Kidney epithelial cell (primary cell): ENCODE measurements around the gene ATXN7L1. TPM values are rescaled to one million over a fixed set of nuclear protein-coding genes. Genes with fewer than 3 reads are reported as not detected.

Experiments
- DNase-seq: peaks from one replicate; pipeline ENCODE4 v3.0.0-alpha.2; 2010; ENCODE audit warnings: low read depth
- H3K27me3 ChIP-seq: 2 replicates; pipeline ENCODE4 v1.6.0; 2011; ENCODE audit warnings: low read length; ENCODE audit not compliant: control insufficient read depth, insufficient read depth
- H3K36me3 ChIP-seq: 2 replicates; pipeline ENCODE4 v1.5.1; 2011; ENCODE audit warnings: low read length; ENCODE audit not compliant: control insufficient read depth, insufficient read depth
- H3K4me3 ChIP-seq: 2 replicates; pipeline ENCODE4 v1.5.1; 2011; ENCODE audit warnings: low read depth, mild to moderate bottlenecking, control low read depth, low read length
- total RNA-seq: library from RNA; depleted of rRNA; stranded (reverse); fragments of >200 nt; gene quantifications from 2 replicates; pipeline ENCODE4 v1.2.3, GENCODE V29; 2015
- TF ChIP-seq, protein P1 (sequence below): IDR thresholded peaks from 2 replicates; pipeline ENCODE4 v1.5.1; 2011; ENCODE audit warnings: mild to moderate bottlenecking, moderate library complexity, low read length, control low read depth, inconsistent platforms; ENCODE audit not compliant: insufficient read depth, poor library complexity, severe bottlenecking

Gene ATXN7L1
- total RNA-seq, 1 donor from 2014 or later, result 2.4 TPM

DNA sequence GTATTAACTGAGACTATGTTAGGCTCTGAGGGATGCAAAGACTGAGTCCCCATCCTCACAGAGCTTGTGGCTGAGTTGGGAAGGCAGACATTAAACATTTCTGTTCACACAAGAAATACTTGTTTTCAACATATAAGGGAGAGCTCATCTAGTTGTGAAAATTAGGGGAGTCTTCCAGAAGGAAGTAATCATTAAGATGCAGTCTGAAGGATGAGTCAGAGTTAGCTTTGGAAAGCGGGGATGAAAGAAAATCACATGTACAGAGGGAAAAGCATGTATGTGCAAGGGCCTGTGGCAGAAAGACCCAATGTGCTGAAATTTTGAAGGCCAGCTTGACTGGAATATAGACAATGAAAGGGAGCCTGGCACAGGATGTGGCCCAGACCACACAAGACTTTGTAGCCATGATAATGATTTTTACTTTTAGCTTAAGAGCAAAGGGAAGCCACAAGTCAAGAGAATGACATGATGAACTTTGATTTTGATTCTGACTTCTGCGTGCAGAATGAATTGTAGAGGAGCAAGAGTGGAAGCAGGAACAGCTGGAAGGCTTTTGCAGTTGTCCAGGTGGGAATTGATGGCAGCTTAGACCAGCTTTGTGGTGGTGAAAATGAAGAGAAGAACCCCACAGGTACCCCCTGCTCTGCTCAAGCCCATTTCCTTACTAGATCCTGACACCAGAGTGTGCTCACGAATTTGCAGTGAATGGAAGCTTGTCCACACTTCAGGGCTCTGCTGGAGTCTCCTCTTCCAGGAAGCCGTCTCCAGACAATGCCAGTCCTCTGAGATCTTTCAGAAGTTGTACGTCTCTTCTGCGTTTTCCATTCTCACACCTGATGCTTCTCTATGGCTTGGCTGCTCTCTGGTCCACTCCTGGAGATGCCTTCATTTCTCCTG lies 115.6 kb downstream of the ATXN7L1 start:
- no peak overlapping the region for H3K4me3 ChIP-seq

DNA sequence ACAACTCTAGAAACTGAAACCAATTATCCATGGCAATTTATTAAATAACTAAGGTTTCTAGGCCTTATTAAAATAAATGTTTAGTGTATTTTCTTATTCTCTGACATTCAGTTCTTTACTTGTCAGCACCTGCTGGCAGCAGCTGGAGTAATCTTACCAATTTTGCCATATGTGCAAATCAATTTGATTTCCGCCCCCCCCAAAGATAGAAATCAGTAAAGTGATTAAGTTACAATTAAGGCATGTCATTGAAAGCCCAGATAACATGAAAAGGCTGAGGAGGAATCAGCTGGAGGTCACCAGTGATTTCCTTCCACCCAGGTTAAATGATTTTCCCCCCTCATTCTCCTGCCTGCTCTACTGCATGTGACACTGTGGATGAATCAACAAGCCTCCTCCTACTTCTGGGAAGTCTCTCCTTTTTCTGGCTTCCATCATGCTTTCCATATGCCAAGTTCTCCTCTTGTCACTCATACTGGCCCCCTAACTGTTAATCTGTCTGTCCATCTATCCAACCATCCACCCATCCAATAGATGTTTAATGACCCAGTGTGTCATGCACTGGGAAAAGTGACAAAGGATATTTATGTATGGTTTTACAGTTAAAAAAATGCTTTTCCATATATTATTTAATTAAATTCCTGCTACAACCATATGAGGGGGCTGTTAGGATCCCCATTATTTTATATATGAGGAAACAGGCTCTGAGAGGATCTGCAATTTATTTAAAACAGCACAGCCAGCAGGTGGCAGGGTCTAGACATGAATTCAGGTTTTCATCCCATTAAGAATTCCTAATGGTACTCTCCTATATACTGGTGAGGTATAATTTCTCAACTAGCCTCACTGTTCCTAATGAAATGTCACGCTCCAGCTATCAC lies 116.5 kb downstream of the ATXN7L1 start:
- TF ChIP-seq, protein P1, sequence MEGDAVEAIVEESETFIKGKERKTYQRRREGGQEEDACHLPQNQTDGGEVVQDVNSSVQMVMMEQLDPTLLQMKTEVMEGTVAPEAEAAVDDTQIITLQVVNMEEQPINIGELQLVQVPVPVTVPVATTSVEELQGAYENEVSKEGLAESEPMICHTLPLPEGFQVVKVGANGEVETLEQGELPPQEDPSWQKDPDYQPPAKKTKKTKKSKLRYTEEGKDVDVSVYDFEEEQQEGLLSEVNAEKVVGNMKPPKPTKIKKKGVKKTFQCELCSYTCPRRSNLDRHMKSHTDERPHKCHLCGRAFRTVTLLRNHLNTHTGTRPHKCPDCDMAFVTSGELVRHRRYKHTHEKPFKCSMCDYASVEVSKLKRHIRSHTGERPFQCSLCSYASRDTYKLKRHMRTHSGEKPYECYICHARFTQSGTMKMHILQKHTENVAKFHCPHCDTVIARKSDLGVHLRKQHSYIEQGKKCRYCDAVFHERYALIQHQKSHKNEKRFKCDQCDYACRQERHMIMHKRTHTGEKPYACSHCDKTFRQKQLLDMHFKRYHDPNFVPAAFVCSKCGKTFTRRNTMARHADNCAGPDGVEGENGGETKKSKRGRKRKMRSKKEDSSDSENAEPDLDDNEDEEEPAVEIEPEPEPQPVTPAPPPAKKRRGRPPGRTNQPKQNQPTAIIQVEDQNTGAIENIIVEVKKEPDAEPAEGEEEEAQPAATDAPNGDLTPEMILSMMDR, result peak; percentile 46
- no peak overlapping the region for H3K4me3 ChIP-seq
- no peaks in the 10 kb centered on the region for H3K36me3 ChIP-seq
- DNase-seq, result no peak
- no peaks in the 10 kb centered on the region for H3K27me3 ChIP-seq

More for the DNA sequence above, 115.6 kb downstream of the ATXN7L1 start:
- Histone ChIP-seq H3K27me3 (no peaks in the 10 kb centered on the region), H3K36me3 (no peaks in the 10 kb centered on the region)
- DNase-seq, result no peak
- TF ChIP-seq, protein P1, result no peak

DNA sequence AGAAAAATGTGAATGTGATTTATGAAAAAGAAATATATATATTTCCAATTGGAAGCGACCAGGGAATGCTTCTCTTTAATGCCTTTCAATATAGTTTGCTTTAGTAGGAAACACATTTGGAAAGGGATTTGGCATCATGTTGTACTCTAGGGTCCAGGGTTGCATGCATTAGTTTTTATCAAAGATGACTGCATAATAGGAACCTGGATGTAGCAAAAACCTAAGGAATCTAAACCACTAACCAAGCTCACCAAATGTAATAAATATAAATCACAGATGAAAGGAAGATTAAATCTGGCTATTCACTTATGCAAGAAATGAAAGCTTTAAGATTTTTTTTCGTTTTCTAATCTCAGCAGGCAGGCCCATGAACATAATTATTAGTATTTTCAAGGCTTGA lies 120.0 kb downstream of the ATXN7L1 start:
- Histone ChIP-seq H3K4me3 (no peak overlapping the region), H3K36me3 (no peaks in the 10 kb centered on the region), H3K27me3 (no peaks in the 10 kb centered on the region)
- TF ChIP-seq, protein P1, result no peak
- DNase-seq, result no peak

DNA sequence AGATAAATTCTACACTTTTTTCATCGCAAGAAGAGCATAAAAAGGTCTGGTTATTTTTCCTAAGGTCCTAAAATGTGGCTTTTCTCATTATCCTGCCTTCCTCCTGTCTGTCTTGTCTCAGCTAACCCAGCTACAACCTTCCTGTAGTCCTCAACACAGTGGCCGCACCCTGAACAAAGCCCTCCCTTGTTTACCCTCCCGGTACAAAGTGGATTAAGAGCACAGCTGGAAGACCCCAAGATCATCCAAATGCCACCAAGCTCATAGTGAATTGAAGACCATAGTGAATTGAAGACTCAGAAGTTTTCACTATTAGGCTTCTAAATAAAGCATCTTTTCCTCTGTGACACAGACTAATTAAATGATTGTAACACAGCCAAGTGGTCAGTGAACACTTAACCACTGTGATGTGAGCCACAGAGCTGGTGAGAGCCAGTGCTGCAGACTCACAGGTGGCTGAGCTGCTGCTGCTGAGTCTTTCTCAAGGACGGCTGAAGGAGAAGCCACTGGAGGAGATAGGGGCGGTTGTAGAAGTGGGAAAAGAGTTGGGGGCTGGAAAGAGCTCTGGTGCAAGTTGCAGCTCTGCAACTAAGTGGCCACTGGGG lies 123.6 kb downstream of the ATXN7L1 start:
- Histone ChIP-seq H3K4me3 (no peak overlapping the region), H3K36me3 (no peaks in the 10 kb centered on the region), H3K27me3 (no peaks in the 10 kb centered on the region)
- TF ChIP-seq, protein P1, result no peak
- no peak for DNase-seq

DNA sequence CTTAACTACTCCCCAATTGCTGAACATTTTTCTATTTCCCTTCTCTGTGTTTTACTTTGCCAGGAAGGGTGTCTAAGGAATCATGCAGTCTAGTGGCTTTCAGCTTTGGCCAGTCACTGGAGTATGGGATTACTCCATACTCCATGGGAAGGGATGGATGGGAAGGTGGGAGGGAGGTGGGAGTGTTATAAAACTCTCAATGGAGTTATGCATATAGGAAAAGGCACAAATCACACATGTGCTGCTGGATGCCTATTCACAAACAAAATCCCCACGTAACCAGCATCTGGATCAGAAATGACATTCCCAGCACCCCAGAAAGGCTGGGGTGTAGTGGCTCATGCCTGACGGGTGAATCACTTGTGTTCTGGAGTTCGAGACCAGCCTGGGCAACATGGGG lies 125.3 kb downstream of the ATXN7L1 start:
- Histone ChIP-seq H3K36me3 (no peaks in the 10 kb centered on the region), H3K4me3 (no peak overlapping the region), H3K27me3 (no peaks in the 10 kb centered on the region)
- TF ChIP-seq, protein P1, result no peak
- no peak for DNase-seq
